Cerebellar nuclear complex (tissue), 1 donor: Measurements from ENCODE around the gene GALNT12.

Source experiments
- DNase-seq, 2 experiments: peaks; one replicate each; lab custom pipeline; 2025; lab: John Stamatoyannopoulos, UW

GALNT12 gene

DNA sequence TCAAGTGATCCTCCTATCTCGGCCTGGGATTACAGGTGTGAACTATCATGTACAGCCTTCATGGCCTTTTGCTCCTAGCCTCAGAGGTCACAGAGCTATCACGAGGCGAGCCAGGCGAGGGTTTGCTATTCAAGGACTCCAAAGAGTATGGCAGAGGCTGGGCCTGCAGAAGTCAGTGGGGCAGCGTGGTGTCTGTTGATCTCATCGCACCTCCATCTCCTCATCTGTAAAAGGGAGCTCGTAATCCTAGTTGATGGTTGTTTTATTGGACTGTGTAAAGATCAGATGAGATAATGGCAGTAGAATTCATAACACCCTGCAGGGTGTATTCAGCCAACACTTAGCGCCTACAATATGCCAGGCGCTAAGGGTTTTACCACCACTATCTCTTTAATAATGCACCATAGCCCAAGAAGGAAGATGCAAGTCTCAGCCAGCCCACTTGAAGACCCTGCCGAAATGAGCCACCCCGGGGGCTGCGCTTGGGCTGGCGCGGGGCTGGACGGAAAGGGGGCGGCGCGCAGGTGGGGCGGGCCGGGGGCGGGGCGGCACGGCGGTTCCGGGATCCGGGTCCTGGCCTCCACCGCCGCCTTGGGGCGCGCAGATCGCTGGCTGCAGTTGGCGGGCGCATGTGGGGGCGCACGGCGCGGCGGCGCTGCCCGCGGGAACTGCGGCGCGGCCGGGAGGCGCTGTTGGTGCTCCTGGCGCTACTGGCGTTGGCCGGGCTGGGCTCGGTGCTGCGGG lies at the start of gene GALNT12:
TSS of gene GALNT12 (plus strand) at position 601 of the 744 bp plus-strand sequence. CDS start at position 630, 29 bp downstream.
- no peak for DNase-seq

DNA sequence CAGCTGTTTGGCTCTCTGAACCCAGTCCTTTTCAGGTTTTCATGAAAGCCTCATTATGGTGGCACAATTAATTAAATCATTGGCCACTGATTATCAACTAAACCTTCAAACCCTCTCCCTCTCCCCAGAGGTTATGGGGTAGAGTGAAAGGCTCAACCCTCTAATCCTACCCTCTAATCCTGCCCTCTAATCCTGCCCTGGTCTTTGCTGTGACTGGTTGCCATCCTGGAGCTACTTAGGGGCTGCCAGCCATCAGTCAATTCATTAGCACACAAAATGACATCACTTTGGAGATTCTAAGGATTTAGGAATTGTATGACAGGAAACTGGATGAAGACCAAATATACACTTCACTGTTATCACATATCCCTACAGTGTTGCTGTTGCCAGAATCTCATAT lies 47.2 kb upstream of the GALNT12 start:
- DNase-seq = no peak

DNA sequence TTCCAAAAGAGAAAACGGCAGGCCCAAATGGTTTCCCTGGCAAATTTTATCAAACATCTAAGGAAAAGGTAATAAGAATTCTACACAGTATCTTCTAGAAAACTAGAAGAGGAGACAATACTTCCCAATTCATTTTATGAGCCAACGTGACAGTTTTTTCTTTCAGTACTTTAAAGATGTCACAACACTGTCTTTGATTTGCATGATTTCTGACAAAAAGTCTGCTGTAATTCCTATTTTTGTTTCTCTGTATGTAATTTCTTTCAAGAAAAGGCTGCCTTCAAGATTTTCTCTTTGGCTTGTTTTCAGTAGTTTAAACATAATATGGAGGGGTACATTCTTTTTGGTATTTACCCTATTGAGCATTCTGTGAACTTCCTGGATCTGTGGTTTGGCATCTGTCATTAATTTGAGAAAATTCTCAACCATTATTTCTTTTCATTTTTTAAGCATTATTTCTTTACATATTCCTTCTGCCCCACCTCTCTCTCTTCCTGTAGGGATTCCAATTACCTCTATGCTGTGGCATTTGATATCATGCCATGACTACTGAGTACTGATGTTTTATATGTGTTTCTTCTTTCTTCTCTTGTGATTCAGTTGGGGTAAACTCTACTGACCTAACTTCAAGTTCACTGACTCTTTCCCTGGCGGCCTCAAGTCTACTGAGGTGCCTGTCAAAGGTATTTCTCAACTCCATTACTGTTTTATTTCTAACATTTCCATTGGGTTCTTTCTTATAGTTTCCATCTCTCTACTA lies 43.3 kb upstream of the GALNT12 start:
- no peak for DNase-seq

DNA sequence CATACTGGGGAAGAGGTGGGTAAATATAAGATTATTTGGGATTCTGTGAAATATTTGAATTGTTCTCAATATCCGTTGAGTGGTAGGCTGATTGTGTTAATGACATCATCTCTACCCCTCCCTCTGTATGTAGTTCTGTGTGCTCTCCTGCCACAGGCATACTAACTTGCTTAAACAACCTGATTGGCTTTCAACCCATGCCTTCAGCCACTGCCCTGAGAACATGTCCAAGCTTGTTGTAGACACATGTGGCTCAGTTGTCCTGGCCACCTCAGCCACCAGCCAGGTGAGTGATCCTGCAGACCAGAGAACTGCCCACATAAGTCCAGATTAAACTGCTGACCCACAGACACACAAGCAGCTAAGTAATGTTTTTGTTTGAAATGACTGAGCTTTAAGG lies 42.2 kb upstream of the GALNT12 start:
- DNase-seq = no peak

DNA sequence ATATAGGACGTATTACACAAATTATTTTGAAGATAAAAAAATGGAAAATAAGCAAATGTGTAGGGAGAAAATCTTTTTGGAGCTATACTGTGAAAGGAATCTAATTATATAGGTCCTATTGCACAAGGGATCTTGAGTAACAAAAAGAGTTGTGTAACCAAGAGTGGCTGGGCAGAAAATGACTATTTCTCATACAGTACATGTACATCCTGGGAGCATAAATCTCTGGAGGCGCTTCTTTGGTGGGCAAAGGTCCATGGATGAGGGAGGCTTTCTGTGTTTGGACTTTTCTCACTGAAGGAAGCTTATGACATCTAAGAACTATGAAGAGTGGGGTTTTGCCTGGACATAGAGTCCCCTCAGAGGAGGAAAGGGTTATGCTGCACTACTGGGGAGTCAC lies 40.9 kb upstream of the GALNT12 start:
- DNase-seq = no peak

DNA sequence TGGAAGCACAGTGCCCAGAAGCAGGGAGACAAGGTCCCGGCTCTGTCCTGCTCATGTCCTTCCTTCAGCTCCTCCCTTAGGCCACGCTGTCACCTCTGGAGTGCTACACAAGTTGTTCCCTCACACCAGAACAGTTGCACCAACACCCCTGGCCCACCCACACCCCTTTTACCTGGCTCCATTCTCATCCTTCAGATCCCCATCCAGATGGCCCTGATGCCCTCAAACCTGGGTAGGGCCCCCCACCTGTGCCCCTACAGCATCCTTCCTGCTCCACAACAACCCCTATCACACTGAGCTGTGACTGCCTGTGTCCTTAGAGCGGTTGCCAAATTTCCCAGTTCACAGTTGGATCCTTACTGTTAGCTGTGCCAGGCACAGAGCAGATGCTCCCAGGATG lies 40.3 kb upstream of the GALNT12 start:
- no peak for DNase-seq

GRCh38 chr9:98767915-98768314 lies 39.6 kb upstream of the GALNT12 start:
- DNase-seq = no peak

- no peak for DNase-seq
Observed at GRCh38 chr9:98768344-98768743, 39.1 kb upstream of the GALNT12 start.

DNA sequence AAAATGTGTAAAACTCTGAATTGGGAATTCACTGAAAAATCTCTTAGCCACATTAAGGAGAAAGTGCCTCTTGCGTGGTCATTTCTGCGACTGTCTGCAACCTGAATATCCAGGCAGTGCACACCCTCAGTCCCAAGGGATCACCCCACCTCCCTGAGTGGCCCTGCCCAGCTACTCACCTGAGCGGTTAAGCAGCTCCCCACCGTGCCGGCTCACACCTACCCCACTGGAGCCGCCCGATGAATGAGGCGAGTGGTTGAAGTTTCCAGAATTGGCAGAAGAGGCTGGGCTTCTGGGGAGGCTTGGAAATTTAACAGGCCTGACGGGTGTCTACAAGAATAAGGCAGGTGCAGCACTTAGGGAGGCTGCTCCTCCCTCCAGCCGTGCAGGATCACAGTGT lies 36.8 kb upstream of the GALNT12 start:
- no peak for DNase-seq

GRCh38 chr9:98771209-98771874 lies 36.1 kb upstream of the GALNT12 start:
- no peak for DNase-seq

- DNase-seq = no peak
Observed at GRCh38 chr9:98772364-98773155, 34.9 kb upstream of the GALNT12 start.

DNA sequence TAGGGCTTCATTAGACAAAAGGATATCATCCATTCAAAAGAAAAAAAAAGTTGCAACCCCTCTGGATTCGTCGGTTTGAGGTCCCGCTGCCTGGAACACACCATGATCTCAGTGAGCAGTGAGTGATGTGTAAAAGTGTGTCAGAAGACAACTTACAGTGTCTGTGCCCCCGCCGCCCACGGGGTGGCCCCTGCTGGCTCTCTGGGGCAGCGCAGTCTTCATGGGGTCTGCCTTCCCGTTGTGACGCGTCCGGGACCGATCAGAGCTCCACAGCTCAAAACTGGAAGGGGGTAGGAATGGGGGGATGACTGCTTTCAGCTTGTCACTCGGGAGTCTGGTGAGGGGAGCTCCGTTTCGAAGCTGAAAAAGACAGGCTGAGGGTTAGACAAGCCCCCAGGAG lies 33.7 kb upstream of the GALNT12 start:
- DNase-seq = no peak

DNA sequence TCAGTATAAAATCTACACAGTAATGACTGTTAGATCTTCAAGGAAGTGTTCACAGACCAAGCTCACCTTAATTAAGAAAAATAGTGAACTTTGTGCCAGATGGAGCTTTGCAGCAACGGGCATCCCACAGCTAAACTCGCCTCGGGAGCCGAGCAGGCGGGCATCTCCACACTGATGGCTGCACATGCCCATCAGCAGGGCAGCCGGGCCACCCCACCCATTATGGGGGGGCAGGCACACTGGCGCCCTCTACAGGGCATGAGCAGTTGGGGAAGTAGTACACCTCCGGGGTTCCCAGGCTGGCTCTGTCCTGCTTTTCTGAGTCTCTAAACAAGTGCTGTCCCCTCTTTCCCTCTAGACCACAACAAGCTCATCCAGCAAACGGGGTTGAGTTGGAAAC lies 32.7 kb upstream of the GALNT12 start:
- DNase-seq = no peak

DNA sequence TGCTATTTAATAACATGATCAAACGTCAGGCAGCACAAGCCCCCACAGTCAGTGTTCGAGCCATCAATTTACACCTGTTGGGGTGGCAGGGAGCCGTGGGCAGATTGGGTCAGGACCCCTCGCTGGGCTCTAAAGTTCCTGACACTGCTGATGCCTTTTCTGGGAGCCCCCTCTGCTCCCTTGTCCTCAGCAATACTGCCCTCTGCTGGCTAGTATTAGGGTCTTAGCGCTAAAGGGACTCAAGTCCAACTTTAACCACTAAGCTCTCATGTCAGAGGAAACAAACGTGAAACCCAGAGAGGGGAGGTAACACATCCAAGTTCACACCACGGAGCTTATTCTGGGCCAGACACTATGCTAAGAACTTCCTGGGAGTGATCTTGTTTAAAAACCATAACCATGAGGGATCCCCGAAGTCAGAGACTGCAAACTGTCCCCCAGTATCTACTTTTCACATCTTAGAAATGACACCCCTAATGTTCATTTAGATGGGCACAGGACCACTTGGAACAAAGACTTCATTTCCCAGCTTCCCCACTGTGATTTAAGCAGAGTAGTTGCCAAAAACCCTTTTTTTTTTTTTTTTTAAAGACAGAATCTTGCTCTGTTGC lies 31.5 kb upstream of the GALNT12 start:
- DNase-seq = peak in 1 of 2 experiments; percentile 30

GRCh38 chr9:98777618-98778017 lies 29.9 kb upstream of the GALNT12 start:
- no peak for DNase-seq

DNA sequence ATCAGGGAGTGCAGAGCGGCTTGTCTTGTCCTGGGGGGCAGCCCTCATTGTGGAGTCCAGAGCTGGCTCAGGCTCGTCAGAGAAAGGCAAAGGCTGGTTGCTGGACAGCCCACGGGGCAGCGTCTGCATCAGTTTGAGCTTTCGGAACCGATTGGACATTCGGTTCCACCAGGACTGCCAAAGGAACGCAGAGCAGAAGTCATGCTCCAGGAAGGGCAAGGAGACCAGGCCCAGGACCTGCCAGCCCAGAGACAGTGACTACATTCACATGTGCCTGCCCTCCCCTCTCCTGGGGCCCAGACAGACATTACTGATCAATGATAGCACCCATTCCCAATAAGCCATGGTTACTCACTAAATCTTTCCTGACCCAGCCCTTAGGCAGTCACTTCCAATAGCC lies 29.2 kb upstream of the GALNT12 start:
- DNase-seq = no peak

DNA sequence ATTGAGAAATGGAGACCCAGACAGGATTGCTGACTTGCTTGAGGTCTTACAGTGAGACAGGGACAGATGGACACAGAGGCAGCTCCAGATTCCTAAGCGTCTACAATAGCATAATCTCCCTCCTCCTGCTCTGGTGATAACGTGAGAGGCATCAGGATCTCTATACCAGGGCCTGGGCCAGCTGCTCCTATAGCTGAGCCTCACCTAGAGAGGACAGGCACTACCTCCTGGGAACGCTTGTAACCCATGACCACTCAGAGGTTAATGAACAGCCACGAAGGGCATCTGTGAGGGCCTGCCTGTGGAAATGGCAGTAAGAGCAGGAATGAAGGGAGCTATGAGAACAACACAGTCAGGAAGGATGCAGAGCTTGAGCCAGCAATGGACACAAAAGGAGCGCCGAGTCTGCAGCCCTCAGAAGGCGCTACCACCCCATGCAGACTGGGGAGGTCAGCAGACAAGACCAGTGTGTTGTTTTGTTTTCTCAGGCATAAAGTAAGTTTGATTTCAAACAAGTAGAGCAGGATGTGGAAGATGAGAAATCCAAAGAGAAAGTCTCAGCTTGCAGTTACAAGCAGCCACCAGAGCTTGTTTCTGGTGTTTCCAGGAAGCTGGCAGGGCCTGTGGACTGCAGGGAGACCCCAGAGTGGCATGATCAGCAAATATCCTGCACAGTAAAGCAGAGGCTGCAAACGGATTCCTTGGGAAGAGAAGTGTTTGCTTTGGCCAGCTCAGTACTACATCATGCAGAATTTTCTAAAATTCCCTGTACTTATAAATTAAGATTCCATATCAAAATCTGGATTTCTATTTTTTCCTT lies 28.5 kb upstream of the GALNT12 start:
- no peak for DNase-seq

GRCh38 chr9:98780059-98780749 lies 27.3 kb upstream of the GALNT12 start:
- DNase-seq = no peak

GRCh38 chr9:98781588-98782383 lies 25.7 kb upstream of the GALNT12 start:
- no peak for DNase-seq
